Fibroblast of lung (primary cell): ENCODE results near the gene ACTR8.

Experiments used
- EZH2 ChIP-seq: IDR thresholded peaks from 2 replicates; pipeline ENCODE4 v1.5.1; 2012; ENCODE audit warnings: low read length, control low read depth, mild to moderate bottlenecking; ENCODE audit errors: missing control alignments
- TF ChIP-seq, protein P1 (sequence below), 2 donors: IDR thresholded peaks in 1 of 2; conservative IDR thresholded peaks in 1 of 2; 1 replicate in 1 of 2; 2 replicates in 1 of 2; pipeline ENCODE4 v1.5.1; 2011 to 2012; ENCODE audit warnings: low read length in 2 of 2, control low read depth in 1 of 2, inconsistent platforms in 1 of 2, low read depth in 1 of 2, mild to moderate bottlenecking in 1 of 2

- no peak for TF ChIP-seq EZH2
- TF ChIP-seq, protein P1, sequence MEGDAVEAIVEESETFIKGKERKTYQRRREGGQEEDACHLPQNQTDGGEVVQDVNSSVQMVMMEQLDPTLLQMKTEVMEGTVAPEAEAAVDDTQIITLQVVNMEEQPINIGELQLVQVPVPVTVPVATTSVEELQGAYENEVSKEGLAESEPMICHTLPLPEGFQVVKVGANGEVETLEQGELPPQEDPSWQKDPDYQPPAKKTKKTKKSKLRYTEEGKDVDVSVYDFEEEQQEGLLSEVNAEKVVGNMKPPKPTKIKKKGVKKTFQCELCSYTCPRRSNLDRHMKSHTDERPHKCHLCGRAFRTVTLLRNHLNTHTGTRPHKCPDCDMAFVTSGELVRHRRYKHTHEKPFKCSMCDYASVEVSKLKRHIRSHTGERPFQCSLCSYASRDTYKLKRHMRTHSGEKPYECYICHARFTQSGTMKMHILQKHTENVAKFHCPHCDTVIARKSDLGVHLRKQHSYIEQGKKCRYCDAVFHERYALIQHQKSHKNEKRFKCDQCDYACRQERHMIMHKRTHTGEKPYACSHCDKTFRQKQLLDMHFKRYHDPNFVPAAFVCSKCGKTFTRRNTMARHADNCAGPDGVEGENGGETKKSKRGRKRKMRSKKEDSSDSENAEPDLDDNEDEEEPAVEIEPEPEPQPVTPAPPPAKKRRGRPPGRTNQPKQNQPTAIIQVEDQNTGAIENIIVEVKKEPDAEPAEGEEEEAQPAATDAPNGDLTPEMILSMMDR (conservative IDR thresholded peaks at IDR 0.05 in 1 of 2, IDR thresholded peaks at IDR 0.05 in 1 of 2; ENCODE audit: low read depth in 1 of 2, low read length in 2 of 2) = no peak
Observed at GRCh38 chr3:53858096-53858741, 23.7 kb downstream of the ACTR8 start.
